HG03064 (cell line): ENCODE results near the gene LDLRAD2.
A peak's percentile ranks its signal among the peaks of the same experiment; 100 is the strongest.
"Not testable (repeated sequence)": the region's sequence is repeated elsewhere in the genome, so short reads cannot be mapped to it uniquely, and the experiment has no call there.

Source experiments
- ATAC-seq: cut with Tn5 transposase; IDR thresholded peaks from one replicate; pipeline ENCODE4 v1.9.1; 2021; ENCODE audit warnings: low read depth; ENCODE audit not compliant: unreplicated experiment

The LDLRAD2 gene

GRCh38 chr1:21811875-21812305 is at the start of gene LDLRAD2:
LDLRAD2 (plus strand) TSS chr1:21812265; CDS start chr1:21812452, 187 bp downstream.
- no peak for ATAC-seq

GRCh38 chr1:21763236-21763635 is 48.8 kb upstream of the LDLRAD2 start:
- ATAC-seq, result no peak

DNA sequence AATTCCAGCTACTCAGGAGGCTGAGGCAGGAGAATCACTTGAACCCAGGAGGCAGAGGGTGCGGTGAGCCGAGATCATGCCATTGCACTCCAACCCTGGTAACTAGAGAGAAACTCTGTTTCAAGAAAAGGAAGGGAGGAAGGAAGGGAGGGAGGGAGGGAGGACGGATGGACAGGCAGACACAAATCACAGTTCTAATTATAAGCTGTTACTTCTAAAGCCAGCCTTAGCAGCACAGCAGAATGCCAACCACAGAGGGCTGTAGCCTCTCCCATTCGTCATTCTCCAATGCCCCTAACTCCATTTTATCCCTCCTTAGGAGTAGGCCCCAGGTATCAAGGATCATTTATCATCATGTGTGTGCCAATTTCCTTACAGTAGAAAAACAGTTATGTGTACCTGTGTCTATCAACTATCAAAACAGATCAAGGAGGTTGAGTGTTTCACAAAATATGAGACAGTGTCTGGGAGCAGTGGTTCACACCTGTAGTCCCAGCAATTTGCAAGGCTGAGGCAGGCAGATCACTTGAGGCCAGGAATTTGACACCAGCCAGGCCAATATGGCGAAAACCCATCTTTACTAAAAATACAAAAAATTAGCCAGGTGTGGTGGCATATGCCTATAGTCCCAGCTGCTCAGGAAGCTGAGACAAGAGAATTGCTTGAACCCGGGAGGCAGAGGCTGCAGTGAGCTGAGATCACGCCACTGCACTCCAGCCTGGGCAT is 48.2 kb upstream of the LDLRAD2 start:
- ATAC-seq, result no peak

GRCh38 chr1:21764615-21765423 is 47.2 kb upstream of the LDLRAD2 start:
- ATAC-seq, result no peak

GRCh38 chr1:21766210-21766609 is 45.9 kb upstream of the LDLRAD2 start:
- no peak for ATAC-seq

DNA sequence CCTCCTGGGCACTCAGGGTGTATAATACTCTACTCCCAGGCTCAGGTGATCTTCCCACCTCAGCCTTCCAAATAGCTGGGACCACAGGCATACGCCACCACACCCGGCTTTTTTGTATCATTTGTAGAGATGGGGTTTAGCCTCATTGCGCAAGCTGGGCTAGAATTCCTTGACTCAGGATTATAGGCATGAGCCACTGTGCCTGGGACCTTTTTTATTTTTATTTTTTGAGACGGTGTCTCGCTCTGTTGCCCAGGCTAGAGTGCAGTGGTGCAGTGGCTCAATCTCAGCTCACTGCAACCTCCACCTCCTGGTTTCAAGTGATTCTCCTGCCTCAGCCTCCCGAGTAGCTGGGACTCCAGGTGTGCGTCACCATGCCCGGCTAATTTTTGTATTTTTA is 45.0 kb upstream of the LDLRAD2 start:
- ATAC-seq, result not testable (repeated sequence)

- no peak for ATAC-seq
These were observed 41.9 kb upstream of the LDLRAD2 start for GRCh38 chr1:21770201-21770600.

GRCh38 chr1:21770602-21771001 is 41.5 kb upstream of the LDLRAD2 start:
- not testable (repeated sequence) for ATAC-seq

- not testable (repeated sequence) for ATAC-seq
These were observed 40.4 kb upstream of the LDLRAD2 start for GRCh38 chr1:21771672-21772071.

DNA sequence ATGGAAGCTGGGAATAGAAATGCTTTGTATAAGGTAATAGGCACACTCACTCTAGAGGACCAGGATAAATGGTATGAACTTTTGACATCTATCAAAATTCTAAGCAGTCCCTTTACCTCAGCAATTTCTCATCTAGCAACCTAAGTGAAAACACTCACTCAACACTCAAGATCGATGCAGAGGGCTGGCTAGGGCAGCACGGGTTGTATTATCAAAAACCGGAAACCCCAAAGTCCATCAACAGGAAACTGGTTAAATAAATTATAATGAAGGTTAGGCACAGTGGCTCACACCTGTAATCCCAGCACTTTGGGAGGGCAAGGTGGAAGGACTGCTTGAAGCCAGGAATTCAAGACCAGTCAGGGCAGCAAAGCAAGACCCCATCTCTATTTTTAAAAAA is 38.5 kb upstream of the LDLRAD2 start:
- no peak for ATAC-seq

DNA sequence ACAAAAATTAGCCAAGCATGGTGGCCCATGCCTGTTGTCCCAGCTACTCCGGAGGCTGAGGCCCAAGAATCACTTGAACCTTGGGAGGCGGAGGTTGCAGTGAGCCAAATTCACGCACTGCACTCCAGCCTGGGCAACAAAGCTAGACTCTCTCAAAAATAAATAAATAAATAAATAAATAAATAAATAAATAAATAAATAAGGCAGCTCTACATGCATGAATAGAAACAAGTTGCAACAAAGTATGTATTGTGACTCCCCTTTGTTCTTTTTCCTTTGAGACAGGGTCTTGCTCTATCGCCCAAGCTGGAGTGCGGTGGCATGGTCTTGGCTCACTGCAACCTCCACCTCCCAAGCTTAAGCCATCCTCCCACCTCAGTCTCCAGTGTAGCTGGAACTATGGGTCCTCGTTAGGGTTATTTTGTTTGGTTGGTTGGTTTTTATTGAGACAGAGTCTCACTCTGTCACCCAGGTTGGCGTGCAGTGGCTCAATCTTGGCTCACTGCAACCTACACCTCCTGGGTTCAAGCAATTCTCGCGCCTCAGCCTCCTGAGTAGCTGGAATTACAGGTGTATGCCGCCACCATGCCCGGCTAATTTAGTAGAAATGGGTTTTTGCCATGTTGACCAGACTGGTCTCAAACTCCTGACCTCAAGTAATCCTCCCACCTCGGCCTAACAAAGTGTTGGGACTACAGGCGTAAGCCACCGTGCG is 37.1 kb upstream of the LDLRAD2 start:
- no peak for ATAC-seq

DNA sequence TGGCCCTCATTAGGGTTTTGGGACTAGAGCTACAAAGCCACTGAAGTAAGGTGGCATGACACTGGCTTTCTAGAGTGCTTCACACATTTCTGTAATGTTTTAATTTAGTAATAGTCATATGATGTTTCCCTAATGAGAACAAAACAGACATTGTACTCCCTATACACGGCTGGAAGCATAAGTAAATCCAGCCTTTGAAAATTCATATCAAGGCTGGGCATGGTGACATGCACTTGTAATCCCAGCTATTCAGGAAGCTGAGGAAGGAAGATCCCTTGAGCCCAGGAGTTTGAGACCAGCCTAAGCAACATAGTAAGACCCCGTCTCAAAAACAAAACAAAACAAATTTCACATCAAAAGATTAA is 36.5 kb upstream of the LDLRAD2 start:
- no peak for ATAC-seq

DNA sequence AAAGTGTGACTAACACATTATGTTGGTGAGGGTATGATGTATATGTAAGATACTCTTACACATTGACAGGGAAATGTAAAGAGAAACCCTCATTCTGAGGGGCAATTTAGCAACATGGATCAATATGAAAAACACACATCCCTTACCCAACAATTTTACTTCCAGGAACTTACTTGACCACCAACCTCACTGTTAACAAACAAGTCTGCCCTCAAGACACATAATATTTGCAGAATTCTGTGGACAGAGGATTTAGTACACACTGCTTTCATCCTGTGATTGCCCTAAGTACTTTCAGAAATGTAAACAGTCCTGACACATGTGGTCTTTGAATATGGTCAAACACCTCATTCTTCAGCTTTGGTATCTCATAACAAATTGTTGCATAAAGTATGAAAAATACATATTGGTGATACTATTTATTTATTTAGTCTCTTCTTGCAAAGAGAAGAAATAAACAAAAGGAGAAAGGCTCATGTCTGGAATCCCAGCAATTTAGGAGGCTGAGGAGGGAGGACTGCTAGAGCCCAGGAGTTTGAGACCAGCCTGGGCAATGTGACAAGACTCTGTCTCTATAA is 36.0 kb upstream of the LDLRAD2 start:
- no peak for ATAC-seq

GRCh38 chr1:21776925-21777324 is 35.1 kb upstream of the LDLRAD2 start:
- not testable (repeated sequence) for ATAC-seq

DNA sequence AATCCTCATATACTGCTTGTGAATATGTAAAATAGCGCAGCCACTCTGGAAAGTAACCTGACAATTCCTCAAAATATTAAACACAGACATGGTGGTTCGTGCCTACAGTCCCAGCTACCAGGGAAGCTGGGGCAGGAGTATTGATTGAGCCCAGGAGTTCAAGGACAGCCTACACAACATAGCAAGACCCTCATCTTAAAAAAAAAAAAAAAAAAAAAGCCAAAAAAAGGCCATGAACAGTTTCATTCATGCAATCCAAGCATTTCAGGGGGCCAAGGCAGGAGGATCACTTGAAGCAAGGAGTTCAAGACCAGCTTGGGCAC is 33.7 kb upstream of the LDLRAD2 start:
- ATAC-seq, result no peak

- ATAC-seq, result no peak
These were observed 32.2 kb upstream of the LDLRAD2 start for GRCh38 chr1:21779613-21780521.

DNA sequence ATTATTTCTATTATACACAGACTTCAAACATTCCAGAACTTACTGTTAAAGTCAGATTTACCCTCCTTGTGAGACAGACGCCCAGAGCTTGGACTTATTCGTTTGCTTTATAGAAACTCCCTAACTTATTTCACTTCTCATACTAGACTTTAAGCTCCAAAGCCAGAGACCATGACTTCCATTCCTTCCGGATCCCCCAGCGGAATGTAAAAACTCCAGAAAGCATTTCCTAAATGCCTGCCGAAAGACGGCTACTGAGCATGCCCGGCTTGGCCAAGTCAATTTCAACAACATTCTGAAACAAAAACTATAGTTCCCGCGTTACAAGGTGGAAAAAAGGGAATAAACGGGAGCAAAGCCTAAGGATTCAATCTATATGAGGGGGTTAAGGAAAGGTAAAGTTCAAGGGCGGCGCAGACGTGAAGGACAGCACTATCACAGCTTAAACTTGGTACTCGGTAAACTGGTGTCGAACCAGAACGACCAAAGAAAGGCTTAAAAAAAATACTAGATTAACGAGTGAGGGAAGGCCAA is 30.2 kb upstream of the LDLRAD2 start:
- peak; percentile 14 for ATAC-seq

GRCh38 chr1:21782349-21782867 is 29.7 kb upstream of the LDLRAD2 start:
- ATAC-seq, result peak; percentile 18

DNA sequence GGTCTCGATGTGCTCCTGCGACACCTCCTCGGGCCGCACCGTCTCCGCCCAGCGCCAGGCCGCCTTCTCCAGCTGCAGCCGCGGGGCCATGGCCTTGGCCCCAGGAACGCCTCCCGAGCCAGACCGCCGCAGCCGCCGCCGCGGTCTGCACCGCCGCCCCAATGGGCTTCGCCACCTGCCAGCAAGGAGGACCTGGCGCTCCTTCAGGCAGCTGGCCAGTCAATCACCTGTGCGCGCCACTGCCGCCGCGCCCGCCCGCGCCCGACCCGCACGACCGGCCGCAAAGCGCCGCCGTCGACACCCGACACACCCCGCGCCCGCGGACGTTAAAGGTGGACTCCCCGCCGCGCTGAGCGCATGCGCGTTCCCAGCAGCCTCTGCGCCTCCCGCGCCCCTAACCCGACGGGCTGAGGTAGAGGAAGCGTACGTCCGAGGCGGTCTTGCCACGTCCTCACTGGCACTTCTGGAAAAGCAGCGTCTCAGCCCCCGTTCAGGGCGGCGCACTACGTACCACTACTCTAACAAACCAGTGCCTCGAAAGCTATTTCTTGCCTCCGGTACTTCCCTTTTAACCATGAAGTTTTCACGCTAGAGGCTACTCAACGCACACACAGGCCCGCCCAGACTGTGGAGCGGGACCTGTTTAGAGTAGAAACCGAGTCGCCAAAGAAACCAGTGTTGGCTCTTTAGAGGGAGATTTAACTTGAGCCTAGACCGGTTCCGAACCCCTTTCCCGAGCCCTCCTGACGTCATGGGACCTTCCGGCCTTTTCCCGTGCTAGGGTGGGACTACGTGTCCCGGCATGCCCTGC is 29.0 kb upstream of the LDLRAD2 start, which contains the start of gene USP48:
Gene USP48 (minus strand): TSS at position 282 of the 811 bp plus-strand sequence. CDS start 192 bp downstream, at position 90.
- ATAC-seq, result peak; percentile 60
